ENCODE data around the gene STXBP6. TPM values are rescaled to one million over a fixed set of nuclear protein-coding genes. Genes with fewer than 3 reads are reported as not detected.

Gene STXBP6
- total RNA-seq, 1 donor from 2014 or later, result 29.4 TPM

DNA sequence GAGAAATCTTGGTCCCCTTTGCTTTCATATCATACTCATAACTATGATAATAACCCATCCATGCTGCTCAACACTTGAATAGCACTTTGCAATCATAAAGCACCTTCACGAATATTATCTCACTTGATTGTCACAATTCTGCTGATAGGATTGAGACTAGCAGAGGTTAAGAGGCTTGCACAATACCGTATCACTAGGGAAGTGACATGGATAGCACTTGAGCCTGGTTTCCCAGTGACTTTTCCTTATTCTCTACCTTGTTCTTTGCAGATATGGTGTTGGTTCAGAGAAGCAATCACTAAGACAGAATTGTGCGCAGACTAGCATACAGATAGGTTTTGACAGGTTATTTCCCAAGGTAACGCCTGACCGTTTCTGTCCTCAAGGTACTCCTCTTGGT is 229.3 kb downstream of the STXBP6 start:
- intact Hi-C loops (cut with DNase I), result no loop called here
- no peak for ATAC-seq
- Histone ChIP-seq H3K4me3 (no peak overlapping the region), H3K27me3 (ENCODE audit: low read depth) (no peaks in the 10 kb centered on the region), H3K27ac (no peak overlapping the region), H3K4me1 (peaks cover 12% of the 10 kb centered on the region), H3K36me3 (no peaks in the 10 kb centered on the region), H3K9me3 (no peaks in the 10 kb centered on the region)
- no peak for DNase-seq
- TF ChIP-seq CTCF (IDR thresholded peaks at IDR 0.05), result no peak

GRCh38 chr14:24818823-24819341 is 231.1 kb downstream of the STXBP6 start:
- intact Hi-C loops (cut with DNase I), result no loop called here

DNA sequence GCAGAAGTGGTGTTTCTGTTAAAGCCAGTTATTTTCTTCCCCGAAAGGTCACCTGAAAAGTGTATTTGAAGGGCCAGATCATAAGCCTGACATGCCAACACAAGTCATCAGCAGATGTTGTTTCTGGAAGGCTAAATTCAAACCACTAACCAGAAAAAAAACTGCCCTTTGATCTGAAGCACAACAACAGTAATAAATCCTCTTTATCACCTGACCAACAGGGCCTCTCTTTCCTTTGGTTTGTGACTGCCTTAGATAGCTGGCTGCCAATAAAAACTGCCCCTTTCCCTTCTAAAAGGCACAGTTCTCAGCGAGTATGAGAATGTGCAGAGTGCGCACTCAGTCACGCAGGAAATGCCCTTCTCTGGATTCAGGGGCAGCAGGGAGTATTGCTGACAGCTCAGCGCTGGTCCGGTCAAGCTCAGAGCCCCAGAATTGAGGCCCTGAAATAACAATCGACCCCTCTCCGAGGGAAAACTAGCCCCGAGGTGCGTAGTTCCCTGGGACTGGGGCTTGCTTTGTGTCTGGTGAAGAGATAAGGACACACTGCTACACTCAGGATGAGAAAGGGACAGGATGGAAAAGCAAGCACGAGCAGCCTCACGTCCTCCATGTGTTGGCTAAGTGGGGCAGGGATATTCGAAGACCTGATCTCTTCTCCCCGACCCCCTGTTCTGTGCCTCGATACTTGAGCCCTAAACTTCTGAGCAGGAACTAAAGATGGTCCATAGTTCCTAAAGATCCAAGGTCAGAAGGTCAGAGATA is 231.7 kb downstream of the STXBP6 start:
- H3K4me1 ChIP-seq, result peaks cover 12% of the 10 kb centered on the region
- no peak overlapping the region for H3K27ac ChIP-seq
- TF ChIP-seq CTCF (IDR thresholded peaks at IDR 0.05), result no peak
- H3K36me3 ChIP-seq, result no peaks in the 10 kb centered on the region
- H3K4me3 ChIP-seq, result no peak overlapping the region
- no peaks in the 10 kb centered on the region for H3K9me3 ChIP-seq
- DNase-seq, result no peak
- intact Hi-C loops (cut with DNase I), result no loop called here
- H3K27me3 ChIP-seq (ENCODE audit: low read depth), result no peaks in the 10 kb centered on the region
- no peak for ATAC-seq

More at GRCh38 chr14:24818823-24819341, 231.1 kb downstream of the STXBP6 start:
- DNase-seq (no peak), ATAC-seq (no peak)
- H3K27ac ChIP-seq, result no peak overlapping the region
- no peak overlapping the region for H3K4me3 ChIP-seq
- no peaks in the 10 kb centered on the region for H3K9me3 ChIP-seq
- no peaks in the 10 kb centered on the region for H3K27me3 ChIP-seq (ENCODE audit: low read depth)
- no peak for TF ChIP-seq CTCF (IDR thresholded peaks at IDR 0.05)
- no peaks in the 10 kb centered on the region for H3K36me3 ChIP-seq
- H3K4me1 ChIP-seq, result peaks cover 12% of the 10 kb centered on the region

DNA sequence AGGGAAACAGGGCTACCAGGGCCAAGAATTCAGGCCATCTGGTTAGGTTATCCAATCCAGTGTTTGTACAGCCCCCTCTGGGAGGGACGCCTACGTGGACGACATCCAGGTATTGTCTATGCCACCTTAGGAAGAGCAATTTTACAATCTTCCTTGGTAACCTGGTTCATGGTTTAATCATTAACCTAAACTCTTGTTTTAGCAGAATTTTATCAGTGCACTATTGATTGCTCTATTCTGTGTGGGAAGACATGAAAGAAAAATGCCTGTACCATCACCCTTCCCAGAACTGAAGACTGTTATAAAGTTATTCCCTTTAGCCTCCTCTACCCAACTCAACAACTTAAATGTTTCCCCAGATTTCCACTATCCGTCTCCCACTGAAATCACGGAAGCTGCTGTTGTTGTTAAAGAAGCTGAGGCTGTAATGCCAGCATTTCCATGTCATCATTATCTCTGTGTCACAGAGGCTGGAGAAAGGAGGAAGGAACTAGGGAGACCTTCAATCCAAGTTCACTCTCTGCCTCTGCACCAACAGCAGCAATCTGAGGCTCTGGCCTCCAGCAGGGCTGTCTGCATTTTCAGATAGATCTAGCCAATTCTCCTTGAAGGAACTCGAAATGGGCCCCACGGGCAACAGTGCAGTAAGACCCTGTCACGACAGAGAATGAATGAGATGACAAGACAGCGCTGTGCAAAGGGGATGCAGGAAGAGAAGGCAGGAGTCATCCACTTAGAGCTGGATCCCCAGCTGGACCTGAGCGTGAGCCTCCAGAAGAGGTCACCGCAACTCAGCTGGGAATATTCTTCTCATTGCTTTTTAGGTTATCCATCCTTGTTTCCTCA is 232.5 kb downstream of the STXBP6 start:
- Histone ChIP-seq H3K27ac (no peak overlapping the region), H3K4me3 (no peak overlapping the region), H3K27me3 (ENCODE audit: low read depth) (no peaks in the 10 kb centered on the region), H3K4me1 (peaks cover 12% of the 10 kb centered on the region), H3K36me3 (no peaks in the 10 kb centered on the region), H3K9me3 (no peaks in the 10 kb centered on the region)
- peak in 1 of 2 donors; percentile 6 for ATAC-seq
- intact Hi-C loops (cut with DNase I), result no loop called here
- DNase-seq, result no peak
- TF ChIP-seq CTCF (IDR thresholded peaks at IDR 0.05), result peak; percentile 16

GRCh38 chr14:24816929-24817211 is 233.1 kb downstream of the STXBP6 start:
- Histone ChIP-seq H3K4me3 (no peak overlapping the region), H3K36me3 (no peaks in the 10 kb centered on the region), H3K27ac (no peak overlapping the region), H3K9me3 (no peaks in the 10 kb centered on the region), H3K27me3 (ENCODE audit: low read depth) (no peaks in the 10 kb centered on the region), H3K4me1 (peaks cover 12% of the 10 kb centered on the region)
- ATAC-seq (no peak), DNase-seq (no peak)
- no peak for TF ChIP-seq CTCF (IDR thresholded peaks at IDR 0.05)
- intact Hi-C loops (cut with DNase I), result no loop called here

Data from lower lobe of right lung (tissue), 2 donors.